Measurements from ENCODE around the gene SELENON. TPM values are rescaled to one million over a fixed set of nuclear protein-coding genes. Genes with fewer than 3 reads are reported as not detected.

The SELENON gene
- total and polyA plus RNA-seq, 9 of the 15 experiments (the other 6 are each of a cell fraction or from before 2014, with no cell fraction given) = 0.43 to 26.7 (median 7.0) TPM

DNA sequence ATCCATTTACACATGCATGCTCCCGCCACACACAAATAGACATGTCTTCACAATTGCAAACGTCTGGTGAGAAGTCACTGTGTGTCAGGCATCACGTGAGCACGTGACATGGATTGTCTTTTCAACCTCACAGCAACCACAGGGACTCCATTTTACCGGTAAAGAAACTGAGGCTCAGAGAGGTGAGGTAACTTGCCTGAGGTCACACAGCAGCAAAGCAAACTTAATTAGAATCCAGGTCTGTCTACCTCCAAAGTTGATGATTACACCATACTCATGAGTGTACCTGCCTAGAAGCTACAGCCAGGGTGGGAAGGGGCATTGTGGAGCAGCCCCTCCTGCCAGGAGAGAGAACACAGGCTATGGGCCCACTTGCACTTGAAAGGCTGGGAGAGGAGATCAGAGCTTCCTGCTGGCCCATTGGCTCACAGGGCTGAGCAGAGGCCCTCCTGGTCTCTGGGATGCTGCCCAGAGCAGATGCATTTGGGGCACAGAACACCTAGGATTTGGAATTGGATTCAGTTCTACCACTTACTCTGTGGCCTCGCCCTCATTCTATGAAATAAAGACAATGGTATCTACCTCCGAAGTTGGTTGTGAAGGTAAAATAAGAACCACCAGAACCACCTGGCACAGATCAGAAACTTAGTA is 44.4 kb upstream of the SELENON start (continued):
- TF ChIP-seq, protein P1, sequence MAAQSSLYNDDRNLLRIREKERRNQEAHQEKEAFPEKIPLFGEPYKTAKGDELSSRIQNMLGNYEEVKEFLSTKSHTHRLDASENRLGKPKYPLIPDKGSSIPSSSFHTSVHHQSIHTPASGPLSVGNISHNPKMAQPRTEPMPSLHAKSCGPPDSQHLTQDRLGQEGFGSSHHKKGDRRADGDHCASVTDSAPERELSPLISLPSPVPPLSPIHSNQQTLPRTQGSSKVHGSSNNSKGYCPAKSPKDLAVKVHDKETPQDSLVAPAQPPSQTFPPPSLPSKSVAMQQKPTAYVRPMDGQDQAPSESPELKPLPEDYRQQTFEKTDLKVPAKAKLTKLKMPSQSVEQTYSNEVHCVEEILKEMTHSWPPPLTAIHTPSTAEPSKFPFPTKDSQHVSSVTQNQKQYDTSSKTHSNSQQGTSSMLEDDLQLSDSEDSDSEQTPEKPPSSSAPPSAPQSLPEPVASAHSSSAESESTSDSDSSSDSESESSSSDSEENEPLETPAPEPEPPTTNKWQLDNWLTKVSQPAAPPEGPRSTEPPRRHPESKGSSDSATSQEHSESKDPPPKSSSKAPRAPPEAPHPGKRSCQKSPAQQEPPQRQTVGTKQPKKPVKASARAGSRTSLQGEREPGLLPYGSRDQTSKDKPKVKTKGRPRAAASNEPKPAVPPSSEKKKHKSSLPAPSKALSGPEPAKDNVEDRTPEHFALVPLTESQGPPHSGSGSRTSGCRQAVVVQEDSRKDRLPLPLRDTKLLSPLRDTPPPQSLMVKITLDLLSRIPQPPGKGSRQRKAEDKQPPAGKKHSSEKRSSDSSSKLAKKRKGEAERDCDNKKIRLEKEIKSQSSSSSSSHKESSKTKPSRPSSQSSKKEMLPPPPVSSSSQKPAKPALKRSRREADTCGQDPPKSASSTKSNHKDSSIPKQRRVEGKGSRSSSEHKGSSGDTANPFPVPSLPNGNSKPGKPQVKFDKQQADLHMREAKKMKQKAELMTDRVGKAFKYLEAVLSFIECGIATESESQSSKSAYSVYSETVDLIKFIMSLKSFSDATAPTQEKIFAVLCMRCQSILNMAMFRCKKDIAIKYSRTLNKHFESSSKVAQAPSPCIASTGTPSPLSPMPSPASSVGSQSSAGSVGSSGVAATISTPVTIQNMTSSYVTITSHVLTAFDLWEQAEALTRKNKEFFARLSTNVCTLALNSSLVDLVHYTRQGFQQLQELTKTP (IDR thresholded peaks at IDR 0.05; ENCODE audit: low read depth in 1 of 2, partially characterized antibody in 2 of 2) = no peak
- TF ChIP-seq, protein P2, sequence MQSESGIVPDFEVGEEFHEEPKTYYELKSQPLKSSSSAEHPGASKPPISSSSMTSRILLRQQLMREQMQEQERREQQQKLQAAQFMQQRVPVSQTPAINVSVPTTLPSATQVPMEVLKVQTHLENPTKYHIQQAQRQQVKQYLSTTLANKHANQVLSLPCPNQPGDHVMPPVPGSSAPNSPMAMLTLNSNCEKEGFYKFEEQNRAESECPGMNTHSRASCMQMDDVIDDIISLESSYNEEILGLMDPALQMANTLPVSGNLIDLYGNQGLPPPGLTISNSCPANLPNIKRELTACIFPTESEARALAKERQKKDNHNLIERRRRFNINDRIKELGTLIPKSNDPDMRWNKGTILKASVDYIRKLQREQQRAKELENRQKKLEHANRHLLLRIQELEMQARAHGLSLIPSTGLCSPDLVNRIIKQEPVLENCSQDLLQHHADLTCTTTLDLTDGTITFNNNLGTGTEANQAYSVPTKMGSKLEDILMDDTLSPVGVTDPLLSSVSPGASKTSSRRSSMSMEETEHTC (IDR thresholded peaks at IDR 0.05) = 0 out of 2 replicates have a peak, but pooled peaks have one; percentile 18
- 0 out of 4 replicates have a peak, but pooled peaks of 1 of the 2 experiments have one; percentile 23 for TF ChIP-seq RCOR1 (IDR thresholded peaks at IDR 0.05; ENCODE audit: borderline replicate concordance in 1 of 2, low read depth in 2 of 2, low read length in 2 of 2)
- TF ChIP-seq, protein P3, sequence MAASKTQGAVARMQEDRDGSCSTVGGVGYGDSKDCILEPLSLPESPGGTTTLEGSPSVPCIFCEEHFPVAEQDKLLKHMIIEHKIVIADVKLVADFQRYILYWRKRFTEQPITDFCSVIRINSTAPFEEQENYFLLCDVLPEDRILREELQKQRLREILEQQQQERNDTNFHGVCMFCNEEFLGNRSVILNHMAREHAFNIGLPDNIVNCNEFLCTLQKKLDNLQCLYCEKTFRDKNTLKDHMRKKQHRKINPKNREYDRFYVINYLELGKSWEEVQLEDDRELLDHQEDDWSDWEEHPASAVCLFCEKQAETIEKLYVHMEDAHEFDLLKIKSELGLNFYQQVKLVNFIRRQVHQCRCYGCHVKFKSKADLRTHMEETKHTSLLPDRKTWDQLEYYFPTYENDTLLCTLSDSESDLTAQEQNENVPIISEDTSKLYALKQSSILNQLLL (CRISPR knock-in tag; IDR thresholded peaks at IDR 0.05; ENCODE audit: borderline replicate concordance) = no peak
- TF ChIP-seq, protein P4, sequence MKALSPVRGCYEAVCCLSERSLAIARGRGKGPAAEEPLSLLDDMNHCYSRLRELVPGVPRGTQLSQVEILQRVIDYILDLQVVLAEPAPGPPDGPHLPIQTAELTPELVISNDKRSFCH (CRISPR knock-in tag; IDR thresholded peaks at IDR 0.05) = no peak
- TF ChIP-seq, protein P4 (tag; IDR thresholded peaks at IDR 0.05) = no peak
- TF ChIP-seq HDAC2 (IDR thresholded peaks at IDR 0.05) = peak; percentile 60; the same call in 1 of the 2 replicates
- peak; percentile 92 for TF ChIP-seq ZFP36 (IDR thresholded peaks at IDR 0.05; ENCODE audit: low read depth, low read length, partially characterized antibody)
- TF ChIP-seq ARHGAP35 (IDR thresholded peaks at IDR 0.05; ENCODE audit: partially characterized antibody) = no peak
- no peak for TF ChIP-seq TEAD2 (tag; IDR thresholded peaks at IDR 0.05)
- TF ChIP-seq, protein P5, sequence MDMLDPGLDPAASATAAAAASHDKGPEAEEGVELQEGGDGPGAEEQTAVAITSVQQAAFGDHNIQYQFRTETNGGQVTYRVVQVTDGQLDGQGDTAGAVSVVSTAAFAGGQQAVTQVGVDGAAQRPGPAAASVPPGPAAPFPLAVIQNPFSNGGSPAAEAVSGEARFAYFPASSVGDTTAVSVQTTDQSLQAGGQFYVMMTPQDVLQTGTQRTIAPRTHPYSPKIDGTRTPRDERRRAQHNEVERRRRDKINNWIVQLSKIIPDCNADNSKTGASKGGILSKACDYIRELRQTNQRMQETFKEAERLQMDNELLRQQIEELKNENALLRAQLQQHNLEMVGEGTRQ (CRISPR knock-in tag; IDR thresholded peaks at IDR 0.05) = peak; percentile 50; the same call in 1 of the 2 replicates
- TF ChIP-seq RBM25 (IDR thresholded peaks at IDR 0.05; ENCODE audit: low read depth, low read length, severe bottlenecking) = peak; percentile 91
- no peak for TF ChIP-seq E2F3 (CRISPR knock-in tag; IDR thresholded peaks at IDR 0.05)
- TF ChIP-seq GATA2 (CRISPR knock-in tag; IDR thresholded peaks at IDR 0.05) = no peak
- TF ChIP-seq, protein P6, sequence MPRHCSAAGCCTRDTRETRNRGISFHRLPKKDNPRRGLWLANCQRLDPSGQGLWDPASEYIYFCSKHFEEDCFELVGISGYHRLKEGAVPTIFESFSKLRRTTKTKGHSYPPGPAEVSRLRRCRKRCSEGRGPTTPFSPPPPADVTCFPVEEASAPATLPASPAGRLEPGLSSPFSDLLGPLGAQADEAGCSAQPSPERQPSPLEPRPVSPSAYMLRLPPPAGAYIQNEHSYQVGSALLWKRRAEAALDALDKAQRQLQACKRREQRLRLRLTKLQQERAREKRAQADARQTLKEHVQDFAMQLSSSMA (CRISPR knock-in tag; IDR thresholded peaks at IDR 0.05) = no peak
- TF ChIP-seq ILK (tag; IDR thresholded peaks at IDR 0.05; ENCODE audit: borderline replicate concordance, low read depth) = no peak
- no peak for TF ChIP-seq SOX6 (IDR thresholded peaks at IDR 0.05)
- TF ChIP-seq ARNT (IDR thresholded peaks at IDR 0.05) = no peak
- TF ChIP-seq XRCC5 (IDR thresholded peaks at IDR 0.05; ENCODE audit: low read depth, low read length) = no peak

Measured in K562 (cell line).